NCI-H524 (cell line): Measurements from ENCODE around the gene LRRC27.
A peak's percentile ranks its signal among the peaks of the same experiment; 100 is the strongest.

Experiments
- DNase-seq, 2 experiments: peaks; one replicate each; lab custom pipeline; 2025; lab: John Stamatoyannopoulos, UW

The LRRC27 gene

GRCh38 chr10:132390921-132391675 is 59.1 kb downstream of the LRRC27 start:
- DNase-seq: no peak

DNA sequence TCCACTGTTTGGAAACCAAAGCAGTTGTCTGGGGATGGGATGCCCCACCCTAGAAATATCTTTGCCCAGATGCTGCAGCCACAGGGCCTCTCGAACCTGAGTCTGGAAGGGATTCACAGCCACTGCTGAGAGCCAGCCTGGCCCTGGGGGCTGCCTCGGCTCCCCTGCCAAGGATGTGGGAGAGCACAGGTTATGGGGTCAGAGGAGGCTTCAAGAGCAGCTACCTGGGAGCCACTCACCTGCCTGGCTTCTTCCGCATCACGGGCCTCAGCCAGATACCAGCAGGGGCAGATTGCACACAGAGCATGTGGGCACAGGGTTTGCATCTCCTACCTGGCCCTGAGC is 59.7 kb downstream of the LRRC27 start:
- no peak for DNase-seq

GRCh38 chr10:132392184-132392800 is 60.3 kb downstream of the LRRC27 start:
- no peak for DNase-seq

DNA sequence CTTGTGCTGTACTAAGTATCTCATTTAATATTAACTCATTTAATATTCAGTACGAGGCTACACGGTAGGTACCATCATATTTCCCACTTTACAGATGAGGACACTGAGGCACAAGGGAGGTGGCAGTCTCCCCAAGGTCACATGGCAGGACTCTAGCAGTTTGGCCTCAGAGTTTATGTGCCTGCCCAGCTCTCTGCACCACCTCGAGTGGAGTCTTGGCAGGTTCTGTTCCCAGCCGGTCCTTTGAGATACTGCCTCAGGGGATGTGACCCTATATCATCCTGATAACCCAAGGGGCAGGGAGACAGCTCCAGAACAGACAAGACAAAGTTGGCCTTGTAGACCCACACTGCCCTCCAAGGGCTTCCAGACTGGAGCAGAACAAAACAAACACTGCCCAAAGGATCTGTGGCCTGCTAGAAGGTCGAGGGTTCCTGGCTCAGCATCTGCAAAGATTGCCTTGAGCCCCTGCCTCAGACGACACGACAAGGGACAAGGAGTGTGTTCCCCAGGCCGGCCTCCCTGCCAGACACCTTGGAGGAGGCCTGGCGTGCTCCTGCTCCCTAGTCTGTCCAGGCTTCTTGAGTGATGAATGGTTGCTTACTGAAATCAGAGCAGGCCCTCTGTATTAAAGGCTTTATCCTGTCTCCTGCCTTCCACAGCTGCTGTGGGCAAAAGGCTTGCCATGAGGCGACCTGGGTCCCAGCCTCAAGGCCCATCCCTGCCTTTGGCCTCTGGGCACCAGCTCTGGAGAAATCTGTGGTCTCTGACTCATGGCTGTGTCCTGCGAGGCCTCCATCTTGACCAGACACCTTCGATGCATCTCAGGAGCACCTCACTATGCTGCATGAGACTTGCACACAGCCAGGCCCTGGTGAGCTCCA is 61.1 kb downstream of the LRRC27 start:
- no peak for DNase-seq

GRCh38 chr10:132393695-132394181 is 61.7 kb downstream of the LRRC27 start:
- no peak for DNase-seq

- no peak for DNase-seq
Observed at GRCh38 chr10:132394201-132394811, 62.3 kb downstream of the LRRC27 start.

GRCh38 chr10:132394936-132395703 is 63.1 kb downstream of the LRRC27 start:
- DNase-seq: no peak

DNA sequence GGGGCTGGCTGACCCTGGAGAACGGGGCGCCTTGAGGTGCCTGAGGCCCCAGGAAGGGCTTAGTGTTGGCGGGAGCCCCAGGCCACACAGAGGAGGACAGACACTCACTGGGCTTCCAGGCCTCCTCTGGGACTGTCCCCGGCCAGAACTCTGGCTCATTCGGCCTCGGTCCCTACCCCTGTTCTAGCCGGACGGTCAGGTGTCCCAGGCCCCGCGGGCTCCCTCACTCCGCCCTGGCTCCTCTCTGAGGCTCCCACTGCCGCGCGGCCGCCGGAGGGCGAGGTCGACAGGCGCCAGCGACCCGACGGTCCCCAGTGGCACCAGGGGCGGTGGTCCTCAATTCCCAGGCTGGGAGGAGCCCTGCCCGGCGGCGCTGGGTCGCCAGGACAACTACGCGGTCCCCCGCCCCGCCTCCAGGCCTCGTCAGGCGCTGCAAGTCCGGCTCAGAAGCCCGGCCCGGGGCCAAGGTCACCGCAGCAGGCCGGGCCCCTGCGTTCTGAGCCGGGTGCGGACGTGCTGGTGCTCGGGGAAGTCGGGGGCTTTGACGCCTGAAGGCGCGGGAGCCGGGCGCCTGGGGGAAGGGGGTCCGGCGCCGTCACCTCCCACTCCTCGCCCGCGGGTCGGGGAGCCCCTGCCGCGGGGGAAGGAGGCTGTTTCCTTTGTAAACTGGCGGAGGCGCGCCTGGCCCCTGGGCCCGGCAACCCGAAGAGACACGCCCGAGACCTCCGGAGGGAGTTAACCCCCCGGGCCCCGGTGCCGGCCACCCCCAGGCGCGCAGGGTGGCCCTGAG is 63.9 kb downstream of the LRRC27 start:
- DNase-seq: no peak

GRCh38 chr10:132396494-132397035 is 64.6 kb downstream of the LRRC27 start:
- peak in 1 of 2 experiments; percentile 19 for DNase-seq

- no peak for DNase-seq
Observed at GRCh38 chr10:132397036-132397541, 65.1 kb downstream of the LRRC27 start, which contains the start of gene PWWP2B. PWWP2B (plus strand) TSS chr10:132397200; CDS start chr10:132397227, 27 bp downstream.

GRCh38 chr10:132397671-132398565 is 65.9 kb downstream of the LRRC27 start:
- DNase-seq: peak in 1 of 2 experiments; percentile 37

GRCh38 chr10:132398566-132398991 is 66.6 kb downstream of the LRRC27 start:
- DNase-seq: no peak

- no peak for DNase-seq
Observed at GRCh38 chr10:132399117-132400035, 67.4 kb downstream of the LRRC27 start.

DNA sequence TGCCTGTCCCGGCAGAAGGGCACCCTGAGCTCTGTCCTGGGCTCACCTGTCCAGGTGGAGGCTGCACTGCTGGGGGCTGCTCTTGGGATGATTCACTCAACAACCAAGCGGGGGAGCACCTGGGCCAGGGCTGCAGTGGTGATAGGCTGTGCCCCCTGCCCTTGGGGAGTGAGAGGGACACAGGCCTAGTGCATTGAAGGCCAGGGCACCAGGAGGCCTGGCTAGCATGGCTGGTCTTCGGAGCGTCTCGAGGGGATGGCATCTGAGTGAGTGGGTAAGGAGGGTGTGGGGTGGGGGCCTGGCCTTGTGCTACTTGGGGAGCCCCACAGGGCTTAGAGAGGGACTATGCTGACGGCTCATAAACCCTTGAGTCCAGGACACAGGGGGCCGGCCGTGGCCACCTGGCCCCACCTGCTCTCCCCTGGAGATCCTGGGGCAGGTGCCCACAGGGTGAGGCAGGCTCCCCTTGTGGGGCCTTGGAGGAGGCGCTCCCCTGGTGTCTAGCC is 68.1 kb downstream of the LRRC27 start:
- no peak for DNase-seq

GRCh38 chr10:132400547-132401151 is 68.7 kb downstream of the LRRC27 start:
- DNase-seq: no peak

DNA sequence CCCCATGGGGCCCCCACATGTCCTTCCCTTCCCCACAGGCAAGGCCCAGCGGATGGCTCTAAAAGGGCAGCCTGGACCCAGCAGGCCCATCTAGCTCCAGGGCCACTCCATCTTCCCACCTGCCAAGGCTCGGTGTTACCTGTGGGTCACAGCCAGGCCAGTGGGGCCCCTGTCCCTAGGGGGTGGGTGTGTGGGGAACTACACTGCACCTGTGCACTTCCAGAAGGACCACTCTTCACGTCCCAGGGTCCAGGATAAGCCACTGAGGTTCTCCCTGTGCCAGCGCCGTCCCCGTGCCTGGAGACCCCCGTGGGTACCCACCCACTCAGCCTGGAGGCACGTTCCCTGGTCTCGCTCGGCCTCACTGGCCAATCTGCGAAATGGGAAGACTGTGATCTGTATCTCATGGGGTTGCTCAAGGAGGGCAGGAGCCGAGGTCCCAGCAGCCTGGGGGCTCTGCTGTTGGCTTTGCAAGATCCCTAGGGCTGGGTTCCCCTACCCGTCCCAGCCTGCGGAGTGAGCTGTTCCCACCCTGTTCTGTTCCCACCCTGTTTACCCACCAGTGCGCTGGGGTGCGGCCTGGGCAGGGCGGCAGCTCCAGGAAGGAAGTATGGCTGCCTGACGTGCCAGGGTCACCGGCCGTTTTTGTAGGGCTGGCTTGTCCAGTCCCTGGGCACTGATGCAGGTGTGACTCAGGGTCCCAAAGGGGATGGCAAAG is 69.6 kb downstream of the LRRC27 start:
- DNase-seq: no peak
